HPDE6-E6E7 (cell line): ENCODE data around the gene PLXNB3.
"Not testable (repeated sequence)": the region's sequence is repeated elsewhere in the genome, so short reads cannot be mapped to it uniquely, and the experiment has no call there.

Experiments
- DNase-seq: peaks from one replicate; pipeline ENCODE4 v3.0.0; 2011; ENCODE audit warnings: missing footprints; ENCODE audit errors: extremely low spot score

PLXNB3 gene

DNA sequence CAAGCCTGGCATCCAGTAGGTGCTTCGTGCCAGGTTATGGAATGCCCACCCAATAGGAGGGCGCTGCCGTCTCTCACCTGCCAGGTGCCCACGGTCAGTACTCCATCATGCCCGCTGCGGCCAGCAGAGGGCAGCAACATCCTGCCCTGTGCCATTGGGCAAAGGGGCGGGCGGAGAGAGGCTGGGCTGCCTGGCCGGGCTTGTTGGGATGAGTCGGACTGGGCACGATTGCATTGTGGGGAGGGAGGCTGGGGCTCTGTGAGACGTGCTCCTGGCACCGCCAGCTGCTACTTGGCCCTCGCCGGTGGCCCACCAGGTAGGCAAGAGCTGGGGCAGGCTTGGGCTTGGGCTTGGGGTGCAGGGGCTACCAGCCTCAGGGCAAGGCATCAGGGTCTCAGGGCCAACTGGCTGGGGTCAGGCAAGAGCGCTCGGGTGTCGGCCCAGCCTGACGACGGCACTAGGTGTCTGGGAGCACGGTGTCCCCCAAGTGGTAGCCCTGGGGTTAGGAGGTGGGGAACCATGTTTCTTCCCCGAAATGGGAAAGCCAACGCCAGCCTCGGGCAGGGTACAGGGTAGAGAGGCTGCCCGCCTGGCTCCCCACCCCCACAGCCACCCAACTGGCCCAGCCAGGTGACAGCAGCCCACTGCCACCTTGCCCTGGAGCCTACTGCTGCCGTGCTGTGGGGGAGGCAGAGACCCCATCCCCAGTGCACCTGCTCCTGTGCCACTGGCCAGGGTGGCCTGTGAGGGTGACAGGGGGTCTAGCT lies at the start of gene PLXNB3:
PLXNB3 (plus strand) TSS at position 261 of the 767 bp plus-strand sequence. CDS start 1,287 bp downstream, outside the sequence.
- DNase-seq: peak; percentile 96

GRCh38 chrX:153714256-153714655 lies 49.8 kb upstream of the PLXNB3 start:
- no peak for DNase-seq

GRCh38 chrX:153717445-153717844 lies 46.6 kb upstream of the PLXNB3 start:
- DNase-seq: no peak

- no peak for DNase-seq
Observed at GRCh38 chrX:153719238-153719637, 44.8 kb upstream of the PLXNB3 start.

GRCh38 chrX:153719701-153720100 lies 44.3 kb upstream of the PLXNB3 start:
- no peak for DNase-seq

GRCh38 chrX:153722704-153723350 lies 41.2 kb upstream of the PLXNB3 start:
- DNase-seq: peak; percentile 45

- peak; percentile 73 for DNase-seq
Observed at GRCh38 chrX:153723351-153724251, 40.4 kb upstream of the PLXNB3 start.

DNA sequence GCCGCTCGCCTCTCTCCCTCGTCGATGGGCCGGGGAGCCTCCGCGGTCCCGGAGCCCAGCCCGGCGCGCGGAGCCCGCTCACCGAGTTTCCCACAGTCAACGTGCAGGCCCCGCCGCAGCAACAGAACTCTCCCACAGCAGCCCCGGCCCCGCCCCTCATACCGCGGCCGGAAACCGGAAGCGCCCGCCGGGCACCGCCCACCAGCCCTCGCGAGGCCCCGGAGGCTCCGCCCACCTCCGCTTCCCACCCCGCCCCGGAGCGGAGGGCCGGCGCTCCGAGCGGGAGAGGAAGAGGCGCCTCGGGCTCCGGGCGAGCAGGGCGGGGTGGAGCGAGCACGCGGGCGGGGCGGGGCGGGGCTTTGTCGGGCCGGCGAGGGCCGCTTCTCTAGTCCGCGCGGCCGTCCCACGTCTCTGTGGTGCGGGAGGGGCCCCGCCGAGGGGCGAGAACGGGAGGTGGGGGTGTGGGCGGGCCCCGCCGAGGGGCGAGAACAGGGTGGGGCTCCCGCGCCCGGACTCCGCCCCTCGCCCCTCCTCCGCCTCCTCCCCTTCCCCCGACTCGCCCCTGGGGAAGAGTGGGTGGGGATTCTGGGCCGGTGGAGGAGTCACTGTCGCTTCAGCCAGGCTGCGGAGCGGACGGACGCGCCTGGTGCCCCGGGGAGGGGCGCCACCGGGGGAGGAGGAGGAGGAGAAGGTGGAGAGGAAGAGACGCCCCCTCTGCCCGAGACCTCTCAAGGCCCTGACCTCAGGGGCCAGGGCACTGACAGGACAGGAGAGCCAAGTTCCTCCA lies 39.6 kb upstream of the PLXNB3 start, which contains the start of the genes ABCD1 and BCAP31:
ABCD1 (plus strand) TSS at position 605 of the 787 bp plus-strand sequence. CDS start 411 bp downstream, outside the sequence.
BCAP31 (minus strand) TSS at position 136 of the 787 bp plus-strand sequence. CDS start 1,143 bp downstream, outside the sequence.
- DNase-seq: peak; percentile 91

DNA sequence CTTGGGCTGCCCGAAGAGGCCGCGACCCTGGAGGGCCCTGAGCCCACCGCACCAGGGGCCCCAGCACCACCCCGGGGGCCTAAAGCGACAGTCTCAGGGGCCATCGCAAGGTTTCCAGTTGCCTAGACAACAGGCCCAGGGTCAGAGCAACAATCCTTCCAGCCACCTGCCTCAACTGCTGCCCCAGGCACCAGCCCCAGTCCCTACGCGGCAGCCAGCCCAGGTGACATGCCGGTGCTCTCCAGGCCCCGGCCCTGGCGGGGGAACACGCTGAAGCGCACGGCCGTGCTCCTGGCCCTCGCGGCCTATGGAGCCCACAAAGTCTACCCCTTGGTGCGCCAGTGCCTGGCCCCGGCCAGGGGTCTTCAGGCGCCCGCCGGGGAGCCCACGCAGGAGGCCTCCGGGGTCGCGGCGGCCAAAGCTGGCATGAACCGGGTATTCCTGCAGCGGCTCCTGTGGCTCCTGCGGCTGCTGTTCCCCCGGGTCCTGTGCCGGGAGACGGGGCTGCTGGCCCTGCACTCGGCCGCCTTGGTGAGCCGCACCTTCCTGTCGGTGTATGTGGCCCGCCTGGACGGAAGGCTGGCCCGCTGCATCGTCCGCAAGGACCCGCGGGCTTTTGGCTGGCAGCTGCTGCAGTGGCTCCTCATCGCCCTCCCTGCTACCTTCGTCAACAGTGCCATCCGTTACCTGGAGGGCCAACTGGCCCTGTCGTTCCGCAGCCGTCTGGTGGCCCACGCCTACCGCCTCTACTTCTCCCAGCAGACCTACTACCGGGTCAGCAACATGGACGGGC lies 38.8 kb upstream of the PLXNB3 start:
- no peak for DNase-seq

DNA sequence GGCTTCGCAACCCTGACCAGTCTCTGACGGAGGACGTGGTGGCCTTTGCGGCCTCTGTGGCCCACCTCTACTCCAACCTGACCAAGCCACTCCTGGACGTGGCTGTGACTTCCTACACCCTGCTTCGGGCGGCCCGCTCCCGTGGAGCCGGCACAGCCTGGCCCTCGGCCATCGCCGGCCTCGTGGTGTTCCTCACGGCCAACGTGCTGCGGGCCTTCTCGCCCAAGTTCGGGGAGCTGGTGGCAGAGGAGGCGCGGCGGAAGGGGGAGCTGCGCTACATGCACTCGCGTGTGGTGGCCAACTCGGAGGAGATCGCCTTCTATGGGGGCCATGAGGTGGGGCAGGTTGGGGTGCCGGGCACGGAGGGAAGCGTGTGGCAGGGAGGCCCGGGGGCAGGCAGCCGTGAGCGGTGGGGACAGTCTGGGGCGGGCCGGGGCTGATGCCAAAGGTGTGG lies 38.2 kb upstream of the PLXNB3 start:
- DNase-seq: no peak

DNA sequence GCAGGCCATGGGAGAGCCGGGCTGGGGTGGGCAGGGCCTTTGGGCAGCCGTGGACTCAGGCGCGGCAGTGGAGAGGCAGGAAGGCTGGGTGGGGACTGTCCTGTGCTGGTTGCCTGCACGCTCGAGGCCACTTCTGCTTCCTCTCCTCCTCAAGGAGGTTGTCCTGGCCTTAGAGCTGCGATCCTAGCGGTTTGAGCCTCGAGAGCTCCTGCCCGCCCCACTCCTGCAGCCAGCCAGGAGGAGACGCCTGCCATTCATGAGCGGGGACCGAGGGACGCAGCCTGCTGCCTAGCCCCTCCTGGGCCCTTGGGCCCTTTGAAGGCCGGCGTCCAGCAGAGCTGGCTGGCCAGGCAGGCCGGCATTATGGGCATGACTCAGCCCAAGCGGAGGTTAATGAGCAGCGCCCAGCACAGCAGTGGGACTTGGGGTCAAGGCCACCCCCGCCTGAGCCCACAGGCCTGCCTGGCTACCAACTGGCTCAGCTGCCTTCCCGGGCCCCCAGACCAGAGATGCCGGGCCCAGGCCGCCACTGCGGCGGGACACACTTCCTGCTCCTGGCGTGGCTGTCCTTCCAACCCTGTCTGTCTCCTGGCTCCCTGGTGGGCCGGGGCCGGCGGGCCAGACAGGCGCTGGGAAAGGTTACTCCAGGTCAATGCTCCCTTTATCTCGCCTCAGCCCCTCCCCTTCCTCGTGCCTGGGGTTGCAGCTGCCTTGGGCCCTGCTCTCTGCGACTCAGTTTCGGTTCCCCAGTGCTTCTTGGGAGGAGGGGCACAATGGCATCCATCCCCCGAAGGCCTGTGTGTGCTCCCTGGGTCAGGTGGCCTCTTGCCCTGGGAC lies 37.5 kb upstream of the PLXNB3 start:
- DNase-seq: peak; percentile 42

- DNase-seq: no peak
Observed at GRCh38 chrX:153727123-153727931, 36.7 kb upstream of the PLXNB3 start.

DNA sequence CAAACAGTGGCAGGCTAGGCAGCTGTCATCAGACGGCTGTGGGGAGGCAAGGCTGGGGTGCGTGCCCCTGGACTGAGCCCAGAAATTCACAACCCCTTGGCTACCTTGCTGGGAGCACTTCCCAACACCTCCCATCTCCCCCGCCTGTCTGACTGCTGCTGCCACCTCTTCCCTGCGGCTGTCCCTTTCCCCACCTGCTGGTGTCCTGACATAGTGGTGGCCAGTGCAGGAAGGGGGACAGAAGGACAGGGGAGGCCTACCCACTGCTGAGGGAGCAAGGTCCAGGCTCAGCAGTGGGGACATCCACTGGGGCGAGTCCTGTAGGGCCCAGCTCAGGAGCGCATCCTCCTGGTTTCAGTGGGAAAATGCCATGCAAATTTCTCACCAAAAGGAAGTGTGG lies 36.0 kb upstream of the PLXNB3 start:
- DNase-seq: no peak

DNA sequence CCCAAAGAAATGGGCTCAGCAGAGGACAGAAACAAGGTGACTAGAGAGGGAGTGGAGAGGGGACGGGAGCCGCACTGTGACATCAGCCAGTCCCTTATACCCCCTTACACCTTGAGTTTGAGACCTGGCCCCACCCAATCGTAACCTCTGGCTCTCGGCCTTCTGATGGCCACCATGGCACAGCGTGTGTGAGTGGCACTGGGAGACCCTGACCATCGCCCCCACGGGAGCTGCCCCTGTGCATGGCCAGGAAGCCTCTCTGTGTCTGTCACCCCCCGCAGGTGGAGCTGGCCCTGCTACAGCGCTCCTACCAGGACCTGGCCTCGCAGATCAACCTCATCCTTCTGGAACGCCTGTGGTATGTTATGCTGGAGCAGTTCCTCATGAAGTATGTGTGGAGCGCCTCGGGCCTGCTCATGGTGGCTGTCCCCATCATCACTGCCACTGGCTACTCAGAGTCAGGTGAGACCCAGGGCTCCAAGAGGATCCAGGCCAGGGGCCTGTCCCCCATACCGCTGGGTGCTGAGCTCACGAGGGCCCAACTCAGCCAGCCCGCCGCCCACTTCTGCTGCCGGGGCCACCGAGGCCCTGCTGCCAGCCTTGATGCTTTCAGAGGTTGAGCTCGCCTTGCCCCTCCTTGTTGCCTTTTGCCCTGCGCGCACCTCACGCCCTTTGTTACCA lies 35.0 kb upstream of the PLXNB3 start:
- DNase-seq: no peak

DNA sequence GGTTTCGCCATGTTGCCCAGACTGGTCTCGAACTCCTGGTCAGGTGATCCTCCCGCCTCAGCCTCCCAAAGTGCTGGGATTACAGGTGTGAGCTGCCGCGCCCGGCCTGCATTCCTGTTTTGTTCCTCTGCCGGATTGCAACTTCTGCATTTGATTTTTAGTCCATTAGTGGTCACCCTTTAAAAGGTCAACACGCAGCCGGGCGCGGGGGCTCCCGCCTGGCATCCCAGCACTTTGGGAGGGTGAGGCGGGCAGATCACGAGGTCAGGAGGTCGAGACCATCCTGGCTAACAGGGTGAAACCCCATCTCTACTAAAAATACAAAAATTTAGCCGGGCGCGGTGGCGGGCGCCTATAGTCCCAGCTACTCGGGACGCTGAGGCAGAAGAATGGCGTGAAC lies 33.9 kb upstream of the PLXNB3 start:
- DNase-seq: not testable (repeated sequence)

GRCh38 chrX:153731117-153731844 lies 32.8 kb upstream of the PLXNB3 start:
- no peak for DNase-seq

DNA sequence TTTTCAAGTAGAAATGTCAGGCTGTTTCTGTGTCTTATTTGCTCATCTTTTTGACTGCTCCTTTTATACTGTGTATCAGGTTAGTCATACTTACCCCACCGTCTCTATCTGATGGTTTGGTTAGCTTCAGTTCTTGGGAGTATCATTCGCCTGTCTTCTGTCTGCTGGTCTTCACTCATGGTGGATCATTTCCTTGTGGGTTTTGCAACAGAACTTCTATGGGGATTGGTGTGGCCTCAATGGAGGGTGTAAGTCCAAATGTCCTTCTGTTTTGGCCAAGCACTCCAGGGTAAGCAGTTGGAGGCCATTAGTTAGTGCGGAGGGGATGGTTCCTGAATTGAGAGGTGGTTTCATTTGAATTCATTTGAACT lies 32.2 kb upstream of the PLXNB3 start:
- DNase-seq: no peak
